ENCODE results near the gene DCC. TPM values are rescaled to one million over a fixed set of nuclear protein-coding genes. Genes with fewer than 3 reads are reported as not detected.

DCC gene
- total RNA-seq, 1 donor from 2014 or later: 1.0 TPM

- Mint-ChIP-seq H3K9me3 (no peaks in the 10 kb centered on the region), H3K4me3 (no peak overlapping the region), H3K4me1 (no peaks in the 10 kb centered on the region), H3K27ac (no peak overlapping the region), H3K36me3 (no peaks in the 10 kb centered on the region), H3K27me3 (ENCODE audit: low read depth) (no peaks in the 10 kb centered on the region)
- TF ChIP-seq, protein P1, sequence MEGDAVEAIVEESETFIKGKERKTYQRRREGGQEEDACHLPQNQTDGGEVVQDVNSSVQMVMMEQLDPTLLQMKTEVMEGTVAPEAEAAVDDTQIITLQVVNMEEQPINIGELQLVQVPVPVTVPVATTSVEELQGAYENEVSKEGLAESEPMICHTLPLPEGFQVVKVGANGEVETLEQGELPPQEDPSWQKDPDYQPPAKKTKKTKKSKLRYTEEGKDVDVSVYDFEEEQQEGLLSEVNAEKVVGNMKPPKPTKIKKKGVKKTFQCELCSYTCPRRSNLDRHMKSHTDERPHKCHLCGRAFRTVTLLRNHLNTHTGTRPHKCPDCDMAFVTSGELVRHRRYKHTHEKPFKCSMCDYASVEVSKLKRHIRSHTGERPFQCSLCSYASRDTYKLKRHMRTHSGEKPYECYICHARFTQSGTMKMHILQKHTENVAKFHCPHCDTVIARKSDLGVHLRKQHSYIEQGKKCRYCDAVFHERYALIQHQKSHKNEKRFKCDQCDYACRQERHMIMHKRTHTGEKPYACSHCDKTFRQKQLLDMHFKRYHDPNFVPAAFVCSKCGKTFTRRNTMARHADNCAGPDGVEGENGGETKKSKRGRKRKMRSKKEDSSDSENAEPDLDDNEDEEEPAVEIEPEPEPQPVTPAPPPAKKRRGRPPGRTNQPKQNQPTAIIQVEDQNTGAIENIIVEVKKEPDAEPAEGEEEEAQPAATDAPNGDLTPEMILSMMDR (IDR thresholded peaks at IDR 0.05; ENCODE audit: unreplicated experiment): no peak
- DNase-seq (ENCODE audit: low spot score in 2 of 2, unreplicated experiment in 2 of 2): no peak
Observed at GRCh38 chr18:53421869-53422268, 1081.9 kb downstream of the DCC start.

GRCh38 chr18:53422896-53423295, 1082.9 kb downstream of the DCC start:
- Mint-ChIP-seq H3K4me1 (no peaks in the 10 kb centered on the region), H3K9me3 (no peaks in the 10 kb centered on the region), H3K4me3 (no peak overlapping the region), H3K27me3 (ENCODE audit: low read depth) (no peaks in the 10 kb centered on the region), H3K27ac (no peak overlapping the region), H3K36me3 (no peaks in the 10 kb centered on the region)
- DNase-seq (ENCODE audit: low spot score in 2 of 2, unreplicated experiment in 2 of 2): no peak
- TF ChIP-seq, protein P1 (IDR thresholded peaks at IDR 0.05; ENCODE audit: unreplicated experiment): no peak

GRCh38 chr18:53426666-53427184, 1086.7 kb downstream of the DCC start:
- H3K27ac Mint-ChIP-seq: no peak overlapping the region

DNA sequence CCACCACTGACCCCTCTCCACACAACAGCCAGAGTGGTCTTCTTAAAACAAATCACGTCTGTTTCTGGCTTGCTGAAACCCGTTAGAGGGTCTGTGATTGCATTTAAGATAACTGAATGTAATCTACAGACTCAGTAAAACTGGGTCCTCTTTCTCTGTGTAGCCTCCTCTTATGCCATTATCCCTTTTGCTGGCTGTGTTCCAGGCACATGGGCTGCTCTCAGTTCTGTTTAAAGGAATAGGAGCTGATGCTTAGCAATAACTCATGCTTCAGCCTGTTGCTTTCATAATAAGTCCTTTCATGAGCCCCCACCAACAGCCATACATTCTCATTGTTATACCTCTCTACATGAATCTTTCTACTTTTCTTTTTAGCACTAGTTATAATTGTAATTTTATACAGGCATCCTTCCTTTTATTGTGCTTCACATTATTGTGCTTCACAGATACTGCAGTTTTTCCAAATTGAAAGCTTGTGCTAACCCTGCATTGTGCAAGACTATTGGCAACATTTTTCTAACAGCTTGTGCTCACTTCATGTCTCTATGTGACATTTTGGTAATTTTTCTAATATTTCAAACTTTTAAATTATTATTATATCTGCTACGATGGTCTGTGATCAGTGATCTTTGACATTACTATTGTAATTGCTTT, 1101.9 kb downstream of the DCC start:
- Mint-ChIP-seq H3K27ac (no peak overlapping the region), H3K27me3 (ENCODE audit: low read depth) (peaks cover 9% of the 10 kb centered on the region)
- TF ChIP-seq, protein P1 (IDR thresholded peaks at IDR 0.05; ENCODE audit: unreplicated experiment): no peak

More at GRCh38 chr18:53426666-53427184, 1086.7 kb downstream of the DCC start:
- H3K4me1 Mint-ChIP-seq: no peaks in the 10 kb centered on the region
- no peaks in the 10 kb centered on the region for H3K36me3 Mint-ChIP-seq
- H3K27me3 Mint-ChIP-seq (ENCODE audit: low read depth): no peaks in the 10 kb centered on the region
- no peak overlapping the region for H3K4me3 Mint-ChIP-seq
- DNase-seq (ENCODE audit: low spot score in 2 of 2, unreplicated experiment in 2 of 2): no peak
- H3K9me3 Mint-ChIP-seq: no peaks in the 10 kb centered on the region
- TF ChIP-seq, protein P1 (IDR thresholded peaks at IDR 0.05; ENCODE audit: unreplicated experiment): no peak

DNA sequence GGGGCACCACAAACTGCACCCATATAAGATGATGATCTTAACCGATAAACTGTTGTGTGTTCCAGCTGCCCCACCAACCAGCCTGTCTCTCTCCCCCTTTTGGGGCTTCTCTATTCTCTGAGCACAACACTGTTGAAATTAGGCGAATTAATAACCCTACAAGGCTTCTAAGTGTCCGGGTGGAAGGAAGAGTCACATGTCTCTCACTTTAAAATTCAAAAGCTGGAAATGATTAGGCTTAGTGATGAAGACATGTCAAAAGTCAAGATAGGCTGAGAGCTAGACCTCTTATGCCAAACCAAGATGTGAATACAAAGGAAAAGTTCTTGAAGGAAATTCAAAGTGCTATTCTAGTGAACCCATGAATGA, 1102.4 kb downstream of the DCC start:
- no peak for DNase-seq (ENCODE audit: low spot score in 2 of 2, unreplicated experiment in 2 of 2)
- TF ChIP-seq, protein P1 (IDR thresholded peaks at IDR 0.05; ENCODE audit: unreplicated experiment): no peak
- H3K27me3 Mint-ChIP-seq (ENCODE audit: low read depth): peaks cover 9% of the 10 kb centered on the region
- H3K27ac Mint-ChIP-seq: no peak overlapping the region
- peaks cover 4% of the 10 kb centered on the region for H3K4me1 Mint-ChIP-seq
- no peak overlapping the region for H3K4me3 Mint-ChIP-seq
- peaks cover 3% of the 10 kb centered on the region for H3K9me3 Mint-ChIP-seq
- no peaks in the 10 kb centered on the region for H3K36me3 Mint-ChIP-seq

More for the DNA sequence above, 1101.9 kb downstream of the DCC start:
- H3K4me3 Mint-ChIP-seq: no peak overlapping the region
- peaks cover 3% of the 10 kb centered on the region for H3K9me3 Mint-ChIP-seq
- H3K36me3 Mint-ChIP-seq: no peaks in the 10 kb centered on the region
- H3K4me1 Mint-ChIP-seq: peaks cover 4% of the 10 kb centered on the region
- DNase-seq (ENCODE audit: low spot score in 2 of 2, unreplicated experiment in 2 of 2): no peak
